K562 (cell line): ENCODE measurements around the gene PDE9A. TPM values are rescaled to one million over a fixed set of nuclear protein-coding genes. Genes with fewer than 3 reads are reported as not detected.
A peak's percentile ranks its signal among the peaks of the same experiment; 100 is the strongest.

Source experiments
- ATAC-seq: fragments of 200-7000 bp; cut with Tn5 transposase; 3 replicates; pipeline ENCODE4 v1.9.1; 2020; ENCODE audit warnings: moderate library complexity
- BruUV-seq: library from RNA; stranded (reverse); fragments of 400-500 nt; replicated peaks from 2 replicates; lab custom pipeline; 2021; lab: Mats Ljungman, UMichigan
- CTCF ChIA-PET: fragments of 300-600 bp; formaldehyde crosslinking; extraction: SDS; loops from one replicate; lab custom pipeline; 2021; ENCODE audit warnings: low intra/inter-chr PET ratio; lab: Yijun Ruan, JAX
- POLR2A ChIA-PET: fragments of 300-600, 350-650 bp; sonication (Branson Sonifier 250); formaldehyde crosslinking; extraction: SDS; loops from one replicate; lab custom pipeline; 2021; ENCODE audit warnings: antibody characterized with exemption, inconsistent platforms; lab: Yijun Ruan, JAX
- DNase-seq, 4 experiments: peaks; one replicate each; pipeline versions ENCODE4 v3.0.0 to v3.0.0-alpha.2; 2011 to 2018; ENCODE audit warnings: low spot score in 3 of 4, mixed read lengths in 3 of 4; ENCODE audit errors: extremely low read depth in 1 of 4
- FAIRE-seq: peaks from 2 replicates; lab custom pipeline; 2011; peaks lifted over from hg19 to GRCh38; lab: Jason Lieb, UNC
- H2AFZ ChIP-seq: 2 replicates; pipeline ENCODE4 v1.6.0; 2011; ENCODE audit warnings: low read depth, low read length, control low read depth, inconsistent platforms
- H3K27ac ChIP-seq: fragments of 200-600 bp; 3 replicates; pipeline ENCODE4 v1.8.0; 2011; ENCODE audit warnings: low read depth, mild to moderate bottlenecking, control low read depth, inconsistent platforms, low read length, moderate library complexity, mixed read lengths; ENCODE audit errors: extremely low read depth
- H3K27me3 ChIP-seq, 2 experiments: fragments of 300-600 bp in 1 of 2; 2 replicates in 1 of 2; 3 replicates in 1 of 2; pipeline versions ENCODE4 v1.6.0 to v1.8.0; 2011; ENCODE audit warnings: inconsistent platforms in 2 of 2, low read length in 2 of 2, mild to moderate bottlenecking in 1 of 2, mixed read lengths in 1 of 2, moderate library complexity in 1 of 2; ENCODE audit not compliant: control insufficient read depth in 2 of 2, insufficient read depth in 2 of 2
- H3K36me3 ChIP-seq: fragments of 300-600 bp; 3 replicates; pipeline ENCODE4 v1.8.0; 2011; ENCODE audit warnings: mild to moderate bottlenecking, low read length, inconsistent platforms; ENCODE audit not compliant: control insufficient read depth, insufficient read depth
- H3K4me1 ChIP-seq, 2 experiments: fragments of 200-600 bp in 1 of 2; replicated peaks in 1 of 2; 2 replicates in 1 of 2; 3 replicates in 1 of 2; pipeline versions ENCODE4 v1.5.1 to v1.8.0; 2011; ENCODE audit warnings: inconsistent platforms in 2 of 2, low read length in 2 of 2, mild to moderate bottlenecking in 1 of 2, mixed read lengths in 1 of 2, moderate library complexity in 1 of 2; ENCODE audit not compliant: control insufficient read depth in 2 of 2, insufficient read depth in 2 of 2
- H3K4me2 ChIP-seq: 2 replicates; pipeline ENCODE4 v1.6.1; 2011; ENCODE audit warnings: low read length, control low read depth, inconsistent platforms, mixed read lengths; ENCODE audit not compliant: insufficient read depth
- H3K4me3 ChIP-seq: fragments of 200-600 bp; sonication (generic), shearing (Covaris generic); 2 replicates; pipeline ENCODE4 v1.5.1; 2016; ENCODE audit warnings: control low read depth, inconsistent platforms
- H3K79me2 ChIP-seq: fragments of 200-600 bp; 3 replicates; pipeline ENCODE4 v1.8.0; 2011; ENCODE audit warnings: low read length, inconsistent platforms; ENCODE audit not compliant: control insufficient read depth, insufficient read depth
- H3K9ac ChIP-seq, 2 experiments: 2 replicates each; pipeline versions ENCODE4 v1.6.0 to v1.6.1; 2011; ENCODE audit warnings: low read depth in 2 of 2, low read length in 2 of 2, control low read depth in 1 of 2, inconsistent platforms in 1 of 2, mild to moderate bottlenecking in 1 of 2, mixed read lengths in 1 of 2; ENCODE audit not compliant: insufficient read depth in 1 of 2
- H3K9me1 ChIP-seq: one replicate; pipeline ENCODE4 v1.6.0; 2011; ENCODE audit warnings: inconsistent platforms, mild to moderate bottlenecking, low read length, moderate library complexity; ENCODE audit not compliant: control insufficient read depth, insufficient read depth
- H3K9me3 ChIP-seq: replicated peaks from 2 replicates; pipeline ENCODE4 v1.5.1; 2011; ENCODE audit warnings: low read depth, low read length, inconsistent platforms; ENCODE audit not compliant: control insufficient read depth, insufficient read depth
- H4K20me1 ChIP-seq: replicated peaks from 2 replicates; pipeline ENCODE4 v1.6.1; 2011; ENCODE audit warnings: low read length, inconsistent platforms, mixed read lengths; ENCODE audit not compliant: control insufficient read depth, insufficient read depth
- BCL6 ChIP-seq: fragments of 250-450 bp; sonication (Bioruptor Pico); IDR thresholded peaks from 2 replicates; pipeline ENCODE4 v1.4.0; 2020
- KDM1A ChIP-seq, 2 experiments: fragments of 450-650 bp; IDR thresholded peaks; 2 replicates each; pipeline ENCODE4 v1.6.1; 2016; ENCODE audit warnings: mild to moderate bottlenecking in 2 of 2
- KDM4B ChIP-seq, 2 experiments: fragments of 450-650 bp in 1 of 2; sonication (generic) in 1 of 2; IDR thresholded peaks; 2 replicates each; pipeline ENCODE4 v1.6.1; 2016 to 2017; ENCODE audit warnings: borderline replicate concordance in 2 of 2, antibody characterized with exemption in 1 of 2, low read depth in 1 of 2, mild to moderate bottlenecking in 1 of 2
- MCM7 ChIP-seq, 2 experiments: fragments of 450-650 bp; IDR thresholded peaks; 2 replicates each; pipeline ENCODE4 v1.6.1; 2016 to 2018
- NFIC ChIP-seq: fragments of 450-650 bp; IDR thresholded peaks from 2 replicates; pipeline ENCODE4 v1.6.1; 2017; ENCODE audit warnings: mild to moderate bottlenecking, inconsistent platforms
- NFIX ChIP-seq: fragments of 250-450 bp; sonication (Bioruptor Pico); IDR thresholded peaks from 2 replicates; pipeline ENCODE4 v1.4.0; 2020; ENCODE audit warnings: low read depth, mild to moderate bottlenecking, moderate library complexity
- POLR2B ChIP-seq: fragments of 450-650 bp; IDR thresholded peaks from 2 replicates; pipeline ENCODE4 v1.6.1; 2018; ENCODE audit warnings: low read depth; ENCODE audit not compliant: partially characterized antibody
- WGBS: fragments of 100-300 bp; shearing (Covaris generic); methylation state at CpG from one replicate; pipeline ENCODE4 v1.1.6; 2016; ENCODE audit warnings: low coverage, mixed read lengths; ENCODE audit not compliant: insufficient coverage; ENCODE audit errors: missing lambda C conversion rate; 5-methylcytosine and 5-hydroxymethylcytosine counted together
- in situ Hi-C: fragments of 300-500 bp; cut with MboI; formaldehyde crosslinking; loops from 4 replicates; pipeline ENCODE4 v1.15.0; 2018; ENCODE audit warnings: inconsistent platforms, mixed read lengths
- intact Hi-C: fragments of 100-400 bp; cut with micrococcal nuclease; formaldehyde crosslinking; loops from 2 replicates; pipeline ENCODE4 v1.14.2; 2022
- polyA plus RNA-seq, 8 experiments: library from polyadenylated mRNA; depleted of rRNA in 4 of 8; stranded (reverse) in 5 of 8; unstranded in 3 of 8; fragments of >200 nt; fragmentation: Nextera tagmentation in 2 of 8; fragmentation: Illumina TruSeq in 1 of 8; extraction: Ambion mirVana in 2 of 8; extraction: Trizol in 1 of 8; gene quantifications; 2 replicates each; pipeline versions ENCODE4 v1.2.1 to v1.2.3, GENCODE V29; 2011 to 2014; ENCODE audit warnings: inconsistent platforms in 1 of 8, missing spikeins in 1 of 8
- total RNA-seq, 7 experiments: library from RNA; depleted of rRNA in 6 of 7; stranded (reverse); fragments of >200 nt in 6 of 7; fragmentation: Illumina TruSeq in 2 of 7; extraction: Trizol in 2 of 7; gene quantifications; 2 replicates each; pipeline versions ENCODE4 v1.2.1 to v1.2.3, GENCODE V29; 2011 to 2021; ENCODE audit warnings: low replicate concordance in 1 of 7

The PDE9A gene
- total and polyA plus RNA-seq, 9 of the 15 experiments (the other 6 are each of a cell fraction or from before 2014, with no cell fraction given) = 0.07 to 0.27 TPM; not detected in 7

GRCh38 chr21:42612390-42612789 is 41.0 kb upstream of the PDE9A start:
- H2AFZ ChIP-seq = no peak overlapping the region
- ChIA-PET POLR2A (no interaction called here), CTCF (no interaction called here)
- ATAC-seq = no peak
- FAIRE-seq = no peak
- peaks cover 3 to 15% of the 10 kb centered on the region in 2 experiments; a peak in 3 of 5 replicates for H3K4me1 ChIP-seq
- H3K9ac ChIP-seq = no peak overlapping the region
- in situ Hi-C loops (no loop called here), intact Hi-C loops (no loop called here)
- H3K27ac ChIP-seq = no peak overlapping the region
- 0% methylated on average over 1 of the region's 1 CpG for WGBS
- H3K9me3 ChIP-seq = no peaks in the 10 kb centered on the region
- no peaks in the 10 kb centered on the region for H3K9me1 ChIP-seq
- no peak overlapping the region for H3K4me2 ChIP-seq
- no peak overlapping the region for H3K4me3 ChIP-seq
- BruUV-seq = no TSS peak
- peak; percentile 81 for TF ChIP-seq NFIC
- peak; percentile 56 for TF ChIP-seq NFIX
- no peak for TF ChIP-seq BCL6 (CRISPR knock-in tag)
- H3K27me3 ChIP-seq = peaks cover 17 to 38% of the 10 kb centered on the region in 2 experiments
- H3K36me3 ChIP-seq = no peaks in the 10 kb centered on the region
- no peaks in the 10 kb centered on the region for H3K79me2 ChIP-seq
- peaks cover 5% of the 10 kb centered on the region; the same call in 1 of the 2 replicates for H4K20me1 ChIP-seq
- DNase-seq = no peak

GRCh38 chr21:42613756-42614155 is 39.7 kb upstream of the PDE9A start:
- WGBS = 3% methylated on average over 5 of the region's 5 CpGs
- CTCF ChIA-PET = no interaction called here
- BruUV-seq = no TSS peak
- POLR2A ChIA-PET = interaction anchor here (0.7 kb wide), 1 partner anchor 139 kb away, joined by 3 read pairs; no protein-coding TSS in a partner anchor
- Histone ChIP-seq H3K9me1 (no peaks in the 10 kb centered on the region), H3K4me1 (peaks cover 3 to 18% of the 10 kb centered on the region in 2 experiments; a peak in 3 of 5 replicates), H3K27me3 (peaks cover 22 to 50% of the 10 kb centered on the region in 2 experiments), H3K36me3 (no peaks in the 10 kb centered on the region), H3K79me2 (no peaks in the 10 kb centered on the region), H3K9me3 (no peaks in the 10 kb centered on the region), H3K4me2 (no peak overlapping the region), H3K27ac (no peak overlapping the region), H2AFZ (no peak overlapping the region), H3K4me3 (no peak overlapping the region), H3K9ac (no peak overlapping the region), H4K20me1 (peaks cover 5% of the 10 kb centered on the region; the same call in 1 of the 2 replicates)
- FAIRE-seq (no peak), DNase-seq (no peak), ATAC-seq (no peak)
- intact Hi-C loops = no loop called here
- in situ Hi-C loops = no loop called here
- no peak for TF ChIP-seq MCM7 (IDR thresholded peaks at IDR 0.05)
- no peak for TF ChIP-seq KDM4B (IDR thresholded peaks at IDR 0.05; ENCODE audit: borderline replicate concordance in 2 of 2, low read depth in 1 of 2)
- TF ChIP-seq POLR2B = no peak
- no peak for TF ChIP-seq KDM1A (IDR thresholded peaks at IDR 0.05)
